EL (cell line): ENCODE results near the gene CDH5.
"Not testable (repeated sequence)": the region's sequence is repeated elsewhere in the genome, so short reads cannot be mapped to it uniquely, and the experiment has no call there.

Experiments
- DNase-seq: peaks from one replicate; pipeline ENCODE4 v3.0.0-alpha.2; 2016

Gene CDH5

DNA sequence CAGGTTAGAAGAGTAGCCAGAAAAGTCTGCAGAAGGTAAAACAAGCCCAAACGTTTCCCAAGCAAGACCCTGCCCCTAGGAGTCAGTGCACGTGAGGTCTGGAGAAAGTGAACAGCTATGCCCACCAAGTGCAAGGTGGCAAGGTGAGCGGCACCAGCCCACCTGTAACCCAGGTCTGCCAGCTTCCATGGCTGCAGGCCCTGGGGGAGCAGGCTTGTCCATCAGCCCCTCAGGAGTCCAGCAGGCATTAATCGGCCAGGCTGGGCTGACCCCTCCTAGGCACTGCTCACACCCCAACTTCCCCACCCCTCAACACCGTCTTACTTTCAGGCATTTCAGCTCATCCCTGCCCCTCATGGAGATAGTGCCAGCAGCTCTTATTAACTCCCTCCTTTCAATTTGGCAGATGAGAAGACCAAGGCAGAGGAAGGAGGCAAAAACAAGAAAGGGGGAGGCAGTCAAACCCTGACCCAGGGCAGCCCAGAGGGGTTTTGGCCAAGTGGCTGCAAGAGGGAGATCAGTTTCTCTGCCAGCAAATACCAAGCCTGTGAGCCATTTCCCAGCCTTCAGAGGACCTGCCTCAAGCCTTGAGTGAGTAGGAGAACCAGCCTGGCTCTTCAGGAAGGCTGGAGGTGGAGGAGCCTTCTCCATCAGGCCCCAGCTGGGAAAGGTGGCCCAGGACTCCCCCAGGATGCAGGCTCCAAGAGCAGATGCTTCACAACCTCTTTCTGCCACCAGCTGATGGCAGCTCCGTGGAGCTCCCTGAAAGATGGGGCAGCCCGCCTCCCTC lies 75.3 kb downstream of the CDH5 start:
- DNase-seq = peak; percentile 73

DNA sequence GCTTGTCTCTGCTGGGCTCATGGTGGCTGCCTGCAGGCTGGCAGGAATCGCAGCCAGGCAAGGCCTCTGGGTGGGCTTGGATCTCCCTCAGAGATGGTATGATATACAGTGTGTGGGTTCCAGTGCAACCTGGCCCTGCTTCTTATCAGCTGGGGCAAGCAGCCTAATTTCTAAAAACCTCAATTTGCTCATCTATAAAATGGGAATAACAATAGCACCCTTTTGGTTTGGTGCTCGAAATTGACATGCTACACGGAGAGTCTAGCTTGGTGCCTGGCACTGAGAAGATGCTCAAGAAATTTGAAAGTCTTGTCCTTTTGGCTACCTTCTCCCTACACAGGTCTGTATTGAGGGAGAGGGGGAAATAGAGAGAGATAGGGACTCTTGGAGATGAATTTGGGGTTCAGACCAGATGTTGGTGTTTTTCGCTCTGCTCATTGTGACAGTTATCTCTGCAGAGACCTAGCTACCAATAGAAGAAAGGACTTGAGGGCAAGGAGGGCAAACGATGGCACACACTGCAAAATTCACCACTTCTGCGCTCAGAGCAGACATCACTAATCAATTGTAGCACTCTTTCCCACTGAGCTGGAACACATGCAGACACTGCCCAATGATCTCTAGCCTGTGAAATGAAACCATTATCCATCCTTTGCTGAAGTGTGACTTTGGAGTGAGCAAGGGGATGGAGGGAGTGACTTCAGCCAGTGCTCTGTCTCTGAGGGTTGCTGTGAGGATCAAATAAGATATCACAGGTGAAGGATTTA lies 76.2 kb downstream of the CDH5 start:
- DNase-seq = no peak

DNA sequence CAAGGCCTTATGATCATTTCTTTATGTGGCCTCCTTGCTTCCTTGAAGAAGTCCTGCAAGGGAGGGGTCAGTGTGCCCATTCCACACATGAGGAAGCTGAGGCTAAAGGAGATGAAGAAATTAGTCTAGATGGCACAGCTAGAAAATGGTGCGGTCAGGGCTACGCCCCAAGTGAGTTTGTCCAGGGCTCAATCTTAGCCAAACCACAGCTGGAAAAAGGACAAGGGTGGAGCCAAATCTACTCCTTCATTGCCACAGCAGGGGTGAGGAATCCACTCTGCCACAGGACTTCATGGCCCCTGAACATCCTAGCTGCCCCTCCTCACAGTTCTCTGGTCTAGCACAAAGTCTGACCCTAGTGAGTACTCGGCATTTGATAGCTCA lies 76.8 kb downstream of the CDH5 start:
- DNase-seq = no peak

DNA sequence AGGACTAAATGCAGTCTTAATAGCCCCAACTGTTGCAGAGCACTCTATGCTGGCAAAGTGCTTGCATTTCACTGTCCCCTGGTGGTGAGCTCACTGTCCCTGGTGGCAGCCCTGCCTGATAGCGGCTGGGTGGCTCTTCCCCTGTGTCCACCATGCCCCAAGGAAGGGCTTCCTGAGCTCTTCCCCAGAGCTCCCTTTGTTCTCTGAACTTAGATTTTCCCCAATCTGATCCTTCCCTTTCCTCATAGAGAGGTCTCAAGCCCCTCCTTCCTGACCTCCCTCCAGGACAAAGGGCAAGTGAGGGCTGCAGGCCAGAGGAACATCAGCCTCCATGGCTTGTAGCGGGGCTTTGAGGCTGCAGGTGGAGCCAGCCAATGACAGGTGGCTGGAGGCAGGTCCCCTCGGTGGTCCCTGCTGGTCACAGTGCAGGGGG lies 77.6 kb downstream of the CDH5 start:
- no peak for DNase-seq

DNA sequence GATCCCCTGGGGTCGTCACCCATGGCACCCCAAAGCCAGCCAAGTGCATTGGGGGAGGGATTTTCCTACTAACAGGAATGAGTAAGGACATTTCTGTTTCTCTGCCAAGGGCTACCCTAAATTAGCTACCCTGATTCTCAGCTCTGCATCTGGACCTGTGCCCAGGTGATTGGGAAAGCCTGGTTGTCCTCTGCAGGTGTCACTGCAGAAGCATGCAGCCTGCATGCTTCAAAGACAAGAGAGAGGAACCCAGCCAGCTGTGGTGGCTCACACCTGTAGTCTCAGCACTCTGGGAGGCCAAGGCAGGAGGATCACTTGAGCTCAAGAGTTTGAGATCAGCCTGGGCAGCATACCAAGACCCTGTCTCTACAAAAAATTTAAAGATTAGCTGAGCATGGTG lies 80.2 kb downstream of the CDH5 start:
- DNase-seq = no peak

- no peak for DNase-seq
Observed at GRCh38 chr16:66447491-66447890, 81.0 kb downstream of the CDH5 start.

DNA sequence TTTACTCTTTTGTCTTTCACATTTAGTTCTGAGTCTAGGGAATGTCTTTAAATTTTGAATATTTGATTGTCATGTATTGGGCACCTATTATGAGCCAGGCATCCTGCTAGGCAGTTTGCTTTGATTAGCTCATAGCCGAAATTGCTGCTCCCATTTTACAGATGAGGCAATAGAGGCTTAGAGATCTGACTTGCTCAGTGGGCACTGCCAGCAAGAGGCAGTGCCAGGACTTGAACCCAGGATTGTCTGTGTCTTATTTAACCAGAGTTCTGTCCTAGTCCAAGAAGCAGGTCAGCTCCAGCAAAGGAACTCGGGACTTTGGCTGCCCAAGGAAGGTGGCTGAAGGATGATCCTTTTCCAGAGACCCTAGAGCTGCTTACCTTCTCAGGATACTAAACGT lies 85.1 kb downstream of the CDH5 start:
- DNase-seq = no peak

GRCh38 chr16:66453230-66453629 lies 86.7 kb downstream of the CDH5 start:
- DNase-seq = not testable (repeated sequence)
